Limb (tissue), 2 donors: ENCODE data around the gene ADCY3.
A peak's percentile ranks its signal among the peaks of the same experiment; 100 is the strongest.

Source experiments
- DNase-seq, 2 donors: peaks; one replicate each; pipeline ENCODE4 v3.0.0-alpha.2; 2016; ENCODE audit errors: extremely low spot score in 2 of 2

The ADCY3 gene

DNA sequence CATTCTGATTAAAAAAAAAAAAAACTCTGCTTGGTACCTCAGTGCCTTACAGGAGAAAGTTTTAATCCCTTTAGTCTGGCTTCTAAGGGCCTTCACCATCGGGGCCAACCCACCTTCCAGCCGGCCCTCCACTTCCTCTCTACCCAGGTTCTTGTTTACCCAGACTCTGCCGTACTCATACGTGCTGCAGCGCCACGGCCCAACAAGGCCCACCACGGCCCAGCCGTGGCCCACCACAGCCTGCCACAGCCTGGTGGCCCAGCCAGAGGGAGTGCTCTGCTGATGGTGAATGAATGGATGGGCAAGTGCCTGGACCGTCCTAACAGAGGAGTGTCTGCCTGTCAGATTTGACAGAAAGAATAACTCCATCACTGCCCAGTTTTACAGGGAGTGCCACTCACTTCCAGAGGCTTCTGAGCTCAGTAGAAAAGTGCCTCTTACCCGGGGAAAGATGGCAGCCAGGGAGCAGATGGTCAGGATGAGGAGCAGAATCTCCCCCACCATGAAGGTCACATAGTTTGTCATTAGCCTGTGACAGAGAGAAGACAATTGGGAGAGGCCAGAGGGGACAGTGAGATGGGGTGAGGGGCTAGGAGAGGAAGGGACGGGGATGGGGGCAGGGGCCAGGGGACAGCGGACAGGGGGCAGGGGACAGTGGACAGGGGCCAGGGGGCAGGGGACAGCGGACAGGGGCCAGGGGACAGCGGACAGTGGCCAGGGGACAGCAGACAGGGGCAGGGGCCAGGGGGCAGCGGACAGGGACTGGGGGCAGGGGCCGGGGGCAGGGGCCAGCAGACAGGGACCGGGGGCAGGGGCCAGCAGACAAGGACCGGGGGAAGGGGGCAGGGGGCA lies 88.6 kb downstream of the ADCY3 start:
- no peak for DNase-seq

DNA sequence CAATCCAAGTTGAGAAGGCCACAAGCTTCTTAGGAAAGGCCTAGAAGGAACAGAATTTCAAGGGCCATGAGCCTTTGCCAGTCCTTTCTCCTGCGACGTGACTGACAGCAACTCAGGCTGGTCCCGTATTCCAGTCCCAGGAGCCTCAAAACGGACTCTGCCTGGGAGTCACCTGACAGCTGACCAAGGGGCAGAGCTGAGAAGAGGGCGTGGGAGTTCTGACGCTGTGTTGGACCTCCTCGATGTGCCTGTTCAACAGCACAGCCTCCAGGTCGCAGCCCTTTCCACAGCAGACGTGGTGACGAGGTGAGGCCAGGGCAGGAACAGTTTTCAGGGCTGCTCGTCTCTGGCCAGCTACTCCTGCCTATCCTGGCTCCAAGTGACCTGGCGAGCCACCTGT lies 89.3 kb downstream of the ADCY3 start:
- DNase-seq, result no peak

DNA sequence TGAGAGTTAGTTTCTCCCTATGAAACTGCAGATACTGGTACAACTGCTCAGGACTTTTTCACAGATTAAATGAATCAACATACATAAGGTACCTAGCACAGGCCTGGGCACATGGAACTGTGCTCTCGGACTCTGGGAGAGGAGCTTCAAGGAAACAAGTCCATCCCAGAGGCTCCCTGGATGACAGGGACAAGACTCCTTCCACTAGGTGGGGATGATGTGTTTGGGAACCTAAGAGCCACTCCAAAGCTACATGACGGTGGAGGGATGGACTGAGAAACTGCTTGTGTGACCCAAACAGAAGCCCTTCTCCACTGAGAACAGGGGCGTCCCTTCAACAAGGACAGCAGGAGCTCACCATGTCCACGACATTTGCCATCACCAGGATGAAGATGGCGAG lies 89.7 kb downstream of the ADCY3 start:
- no peak for DNase-seq

DNA sequence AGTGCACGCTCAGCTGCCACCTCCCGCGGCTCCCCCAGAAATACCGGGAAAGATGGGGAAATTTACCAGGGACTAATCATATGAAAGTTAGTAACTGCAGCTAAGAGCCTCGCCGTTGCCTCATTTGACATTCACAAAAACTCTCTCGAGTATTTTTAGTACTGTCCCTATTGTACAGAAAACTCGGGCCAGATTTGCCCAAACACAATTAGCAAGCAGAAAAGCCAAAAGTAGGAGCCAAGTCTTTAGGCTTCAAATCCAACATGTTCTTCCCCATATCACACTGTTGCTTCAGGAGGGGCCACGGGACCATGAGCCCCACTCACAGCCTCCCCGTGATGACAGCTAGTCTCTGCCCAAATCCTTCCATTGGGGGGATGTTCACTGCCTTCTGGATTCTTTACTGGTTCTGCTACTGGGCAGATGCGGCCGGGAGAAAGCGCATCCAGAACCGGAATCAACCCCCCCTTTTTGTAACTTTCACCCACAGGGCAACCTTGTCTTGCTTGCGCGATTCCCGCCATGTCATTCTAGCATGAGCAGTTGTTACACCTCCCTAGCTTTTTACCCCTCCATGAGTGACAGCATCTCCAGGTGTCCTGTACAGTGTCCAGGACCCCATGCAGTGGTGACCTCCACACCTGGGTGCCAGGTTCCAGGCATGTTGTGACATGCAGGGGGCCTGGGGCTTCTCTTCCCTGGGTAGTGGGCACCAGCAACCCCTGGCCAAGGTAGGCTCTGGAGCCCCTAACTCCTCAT lies 91.6 kb downstream of the ADCY3 start:
- peak in 1 of 2 donors; percentile 21 for DNase-seq

DNA sequence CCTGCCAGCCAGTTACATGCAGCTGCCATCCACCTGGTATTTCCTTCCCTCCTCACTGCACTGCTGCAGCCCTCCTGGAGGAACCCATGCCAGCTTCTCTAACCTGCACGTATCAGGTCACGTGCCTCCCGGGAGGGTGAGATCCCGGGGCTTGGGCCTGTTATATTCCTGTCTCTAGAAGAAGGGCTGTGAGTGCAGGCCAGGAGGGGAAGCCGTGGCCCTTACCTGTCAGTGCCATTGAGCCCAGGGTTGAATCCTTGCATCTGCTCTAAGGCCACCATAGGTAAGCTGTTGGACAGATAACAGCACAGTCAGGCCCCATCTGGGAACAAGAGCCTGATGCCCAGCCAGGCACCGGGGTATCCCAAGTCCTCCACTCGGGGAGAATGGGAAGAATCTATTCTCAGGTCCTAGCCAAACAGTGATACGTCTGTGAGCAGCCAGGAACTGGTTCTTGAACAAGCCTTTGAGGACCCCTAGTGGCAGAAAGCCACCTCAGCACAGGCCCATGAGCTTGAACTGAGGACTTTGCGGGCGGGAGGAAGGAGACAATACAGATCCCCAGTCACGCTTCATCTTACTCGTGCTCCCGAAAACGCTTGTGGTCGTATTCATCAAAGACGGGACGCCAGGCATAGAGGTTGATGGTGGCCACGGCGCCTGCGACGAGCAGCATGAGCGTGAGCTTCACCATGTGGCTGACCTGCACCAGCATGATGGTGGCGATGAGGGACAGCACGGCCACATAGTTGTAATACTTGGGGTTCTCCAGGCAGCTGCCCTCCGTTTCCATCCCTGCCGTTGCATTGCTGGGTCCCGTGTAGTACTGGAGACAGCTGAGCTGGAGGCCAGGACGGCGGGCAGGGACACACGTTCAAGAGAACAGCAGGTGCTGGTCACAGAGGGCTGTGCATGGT lies 92.5 kb downstream of the ADCY3 start:
- DNase-seq, result peak; percentile 87

DNA sequence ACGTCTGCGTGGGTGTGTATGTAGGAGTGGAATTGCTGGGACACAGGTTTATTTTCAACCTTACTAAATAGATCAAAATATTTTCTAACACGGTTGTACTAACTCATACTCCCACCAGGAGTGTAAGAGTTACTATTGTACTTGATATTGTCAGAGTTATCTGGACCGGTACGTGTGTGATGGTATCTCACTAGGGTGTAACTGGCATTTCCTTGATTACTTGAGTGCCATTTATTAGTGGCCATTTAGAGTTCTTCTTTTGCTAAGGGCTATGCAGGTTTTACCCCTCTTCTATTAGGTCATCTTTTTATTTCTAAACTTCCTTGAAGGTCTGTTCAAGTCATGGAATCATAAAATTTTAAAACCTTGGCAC lies 93.3 kb downstream of the ADCY3 start:
- no peak for DNase-seq

DNA sequence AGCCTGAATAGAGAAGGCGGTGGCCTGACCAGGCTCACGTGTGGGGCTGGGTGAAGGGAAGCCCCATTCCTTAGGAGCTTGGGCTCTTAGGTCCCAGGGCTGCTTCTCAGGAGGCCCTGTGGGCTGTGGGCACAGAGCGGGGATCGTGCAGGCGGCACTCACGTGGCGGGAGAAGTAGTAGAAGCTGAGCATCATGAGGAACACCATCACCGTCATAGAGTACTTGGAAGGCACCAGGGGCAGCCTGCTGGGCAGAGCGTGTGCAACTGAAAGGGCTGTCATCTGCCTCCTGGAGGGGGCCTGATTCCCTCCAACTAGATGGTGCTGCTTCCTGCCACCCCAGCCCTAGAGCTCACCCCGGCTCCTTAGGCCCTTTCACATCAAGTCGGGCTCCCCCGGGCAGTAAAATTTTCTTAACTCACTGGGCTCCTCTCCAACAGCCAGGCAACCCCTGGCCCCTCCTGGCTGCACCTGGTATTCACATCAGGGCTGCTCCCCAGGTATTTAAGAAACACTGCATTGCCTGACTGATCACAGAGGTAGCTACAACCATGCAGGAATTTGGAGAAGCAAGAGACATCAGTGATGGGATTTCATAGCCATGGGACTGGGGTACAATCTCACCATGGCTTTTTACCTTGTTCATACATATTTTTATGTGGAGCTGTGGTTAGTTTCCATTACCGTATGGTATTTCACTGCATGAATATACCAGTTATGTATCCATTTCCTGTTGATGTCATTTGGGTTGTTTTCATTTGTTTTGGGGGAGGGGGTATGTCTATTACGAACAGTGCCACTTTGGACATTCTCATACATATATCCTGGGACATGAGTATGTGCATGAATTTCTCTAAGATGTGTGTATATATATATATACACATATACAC lies 93.9 kb downstream of the ADCY3 start:
- peak in 1 of 2 donors; percentile 32 for DNase-seq

DNA sequence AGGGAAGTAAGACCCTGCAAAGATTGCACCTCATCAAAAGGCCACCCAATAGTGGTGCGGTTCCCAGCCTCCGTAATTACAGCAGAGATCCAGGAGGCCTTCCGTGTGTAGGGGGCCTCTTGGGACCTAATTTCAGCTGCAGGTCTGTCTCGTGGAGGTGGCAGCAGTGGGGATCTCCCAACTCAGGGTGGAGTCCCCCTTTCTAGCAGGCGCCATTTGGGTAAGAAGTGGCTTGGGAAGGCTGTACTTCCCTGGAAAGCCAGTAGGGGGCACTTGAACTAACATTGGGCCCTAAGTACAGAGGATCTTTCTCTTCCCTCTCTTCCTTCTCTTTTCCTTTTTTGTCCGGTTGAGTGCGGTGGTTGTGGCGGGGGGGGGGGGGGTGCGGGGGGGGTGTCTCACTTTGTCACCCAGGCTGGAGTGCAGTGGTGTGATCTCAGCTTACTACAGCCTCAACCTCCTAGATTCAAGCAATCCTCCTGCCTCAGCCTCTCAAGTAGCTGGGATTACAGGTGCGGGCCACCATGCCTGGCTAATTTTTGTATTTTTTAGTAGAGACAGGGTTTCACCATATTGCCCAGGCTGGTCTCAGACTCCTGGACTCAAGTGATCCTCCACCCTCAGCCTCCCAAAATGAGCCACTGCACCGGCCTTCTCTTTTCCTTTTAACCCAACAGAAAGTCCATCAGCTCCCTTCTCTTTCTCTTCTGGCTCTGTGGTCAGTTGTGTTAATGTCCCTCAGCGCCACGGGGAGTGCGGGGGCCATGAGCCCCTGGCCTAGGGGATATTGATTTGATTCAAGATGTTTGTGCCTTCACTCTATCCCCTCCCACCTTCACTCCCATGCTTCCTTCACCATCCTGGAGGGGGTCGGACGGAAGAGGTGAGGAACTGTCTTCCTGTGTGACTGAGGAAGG lies 94.8 kb downstream of the ADCY3 start:
- DNase-seq, result peak in 1 of 2 donors; percentile 15

DNA sequence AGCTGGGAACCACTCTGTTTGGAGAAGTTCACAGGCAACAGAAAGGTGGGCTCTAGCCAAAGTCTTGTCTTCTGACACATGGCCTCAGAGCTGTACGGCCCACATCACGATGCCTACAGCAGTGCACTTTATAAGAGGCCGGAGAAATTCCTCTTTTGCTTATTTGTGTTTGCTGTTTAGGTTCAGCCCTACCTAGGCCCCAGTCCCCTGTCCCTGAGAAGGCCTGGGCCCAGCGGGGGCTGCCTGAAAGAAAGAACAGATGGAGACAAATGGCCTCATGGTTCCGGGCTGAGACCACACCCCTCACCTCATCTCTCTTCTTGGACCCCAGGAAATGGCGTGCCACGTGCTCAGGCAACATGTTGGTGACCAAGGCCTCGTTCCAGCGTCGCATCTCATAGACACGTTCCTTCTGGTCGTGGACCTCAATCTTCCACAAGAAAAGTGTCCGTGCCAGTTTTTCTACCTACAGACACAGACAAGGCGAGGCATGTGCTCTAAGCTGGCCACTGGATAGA lies 95.9 kb downstream of the ADCY3 start:
- DNase-seq, result peak in 1 of 2 donors; percentile 21

DNA sequence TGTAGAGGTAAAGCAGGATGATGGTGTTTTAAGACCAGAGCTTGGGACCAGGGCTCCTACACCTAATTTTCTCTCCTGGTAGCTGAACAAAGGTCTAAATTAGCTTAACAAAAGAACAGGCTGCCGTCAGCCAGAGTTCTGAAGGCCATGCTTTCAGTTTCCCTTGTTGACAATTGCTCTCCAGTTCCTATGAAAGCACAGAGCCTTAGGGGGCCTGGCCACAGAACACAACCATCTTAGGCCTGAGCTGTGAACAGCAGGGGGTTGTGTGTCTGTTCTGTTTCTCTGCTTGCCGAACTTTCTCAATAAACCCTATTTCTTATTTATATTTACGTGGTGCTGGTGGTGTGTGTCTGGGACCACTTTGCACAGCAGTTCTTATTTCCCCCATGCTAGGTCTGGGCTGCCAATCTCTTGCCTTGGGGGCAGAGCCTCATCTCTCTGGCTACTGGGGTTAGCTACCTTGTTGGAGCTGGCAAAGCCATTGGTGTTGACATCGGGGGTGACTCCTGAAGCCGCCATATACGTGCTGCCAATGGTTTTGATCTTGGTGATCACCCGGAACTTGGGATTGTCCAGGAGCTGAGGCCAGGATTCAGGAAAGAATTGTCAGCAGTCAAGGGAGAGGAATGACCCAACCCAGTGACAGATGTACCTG lies 97.9 kb downstream of the ADCY3 start:
- peak in 1 of 2 donors; percentile 14 for DNase-seq

DNA sequence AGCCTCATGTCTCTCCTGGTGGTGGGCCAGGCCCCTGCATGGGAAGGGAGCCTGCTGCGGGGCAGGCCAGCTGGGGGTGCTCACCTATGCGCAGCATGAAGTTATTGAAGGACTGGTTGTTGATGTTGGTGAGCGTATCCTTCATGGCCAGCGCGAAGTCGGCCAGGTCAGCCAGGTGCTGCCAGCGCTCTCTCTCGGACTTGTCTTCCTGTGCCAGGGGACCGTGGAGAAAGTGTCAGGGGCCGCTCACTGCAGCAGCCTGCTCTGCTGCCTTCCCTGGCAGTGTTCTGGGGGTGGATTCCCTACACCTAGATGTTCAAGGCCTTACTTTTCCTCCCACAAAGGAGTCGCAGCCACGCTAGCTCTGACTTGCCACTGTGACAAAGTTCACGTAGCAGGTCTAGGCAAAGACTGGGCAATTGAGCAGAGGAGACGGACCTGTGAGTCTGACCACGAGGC lies 98.6 kb downstream of the ADCY3 start:
- peak in 1 of 2 donors; percentile 26 for DNase-seq

DNA sequence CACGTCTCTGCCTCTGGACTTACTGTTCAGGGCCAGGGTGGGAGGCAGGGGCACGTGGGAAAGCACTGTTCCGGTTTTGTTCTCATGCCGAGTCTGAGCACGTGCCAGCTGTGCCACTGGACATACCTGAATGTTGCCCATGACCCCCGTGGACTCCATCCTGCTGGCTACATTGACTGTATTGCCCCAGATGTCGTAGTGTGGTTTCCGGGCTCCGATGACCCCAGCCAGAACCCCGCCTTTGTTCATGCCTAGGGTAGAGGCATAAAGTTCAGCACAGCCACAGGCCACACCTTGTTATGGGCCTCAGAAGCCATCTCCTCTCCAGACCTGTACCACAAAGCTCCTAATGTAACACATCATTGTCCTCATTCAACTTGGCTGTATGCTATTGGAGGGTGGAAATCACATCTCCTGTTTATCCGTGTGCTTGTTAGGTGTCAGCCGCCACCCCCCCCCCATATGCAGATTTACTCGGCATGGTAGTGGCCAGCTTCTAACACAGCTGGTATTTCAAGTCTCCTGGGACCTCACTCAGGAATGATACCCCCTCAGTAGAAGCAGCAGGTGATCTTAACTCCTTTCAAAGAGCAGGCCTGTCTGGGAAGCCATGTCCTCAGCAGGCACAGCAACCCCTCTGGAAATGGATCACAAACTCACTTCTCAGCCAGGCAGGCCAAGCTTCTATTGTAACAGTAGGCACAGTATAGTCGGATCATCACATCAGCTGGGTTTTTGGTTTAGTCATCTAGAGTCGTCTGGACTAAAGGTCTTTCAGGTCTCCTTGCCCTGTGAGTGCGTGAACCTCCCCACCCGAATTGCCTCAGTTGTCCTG lies 99.2 kb downstream of the ADCY3 start:
- peak in 1 of 2 donors; percentile 30 for DNase-seq

DNA sequence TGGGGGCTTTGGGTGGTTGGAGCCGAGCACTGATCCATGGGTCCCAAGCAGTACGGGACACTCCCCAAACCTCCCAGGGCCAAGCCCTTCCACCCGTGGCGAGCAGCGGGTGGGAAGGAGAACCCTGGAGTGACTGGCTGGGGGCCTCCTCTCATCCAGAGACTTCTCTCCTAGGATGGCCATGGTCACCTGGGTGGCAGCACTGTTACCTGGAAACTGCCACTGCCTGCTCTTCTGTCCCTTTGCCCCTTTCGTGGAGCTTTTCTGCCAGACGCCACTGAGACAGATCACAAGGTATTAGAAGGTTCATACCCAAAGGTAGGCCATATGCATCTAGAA lies 99.9 kb downstream of the ADCY3 start:
- peak in 1 of 2 donors; percentile 17 for DNase-seq

DNA sequence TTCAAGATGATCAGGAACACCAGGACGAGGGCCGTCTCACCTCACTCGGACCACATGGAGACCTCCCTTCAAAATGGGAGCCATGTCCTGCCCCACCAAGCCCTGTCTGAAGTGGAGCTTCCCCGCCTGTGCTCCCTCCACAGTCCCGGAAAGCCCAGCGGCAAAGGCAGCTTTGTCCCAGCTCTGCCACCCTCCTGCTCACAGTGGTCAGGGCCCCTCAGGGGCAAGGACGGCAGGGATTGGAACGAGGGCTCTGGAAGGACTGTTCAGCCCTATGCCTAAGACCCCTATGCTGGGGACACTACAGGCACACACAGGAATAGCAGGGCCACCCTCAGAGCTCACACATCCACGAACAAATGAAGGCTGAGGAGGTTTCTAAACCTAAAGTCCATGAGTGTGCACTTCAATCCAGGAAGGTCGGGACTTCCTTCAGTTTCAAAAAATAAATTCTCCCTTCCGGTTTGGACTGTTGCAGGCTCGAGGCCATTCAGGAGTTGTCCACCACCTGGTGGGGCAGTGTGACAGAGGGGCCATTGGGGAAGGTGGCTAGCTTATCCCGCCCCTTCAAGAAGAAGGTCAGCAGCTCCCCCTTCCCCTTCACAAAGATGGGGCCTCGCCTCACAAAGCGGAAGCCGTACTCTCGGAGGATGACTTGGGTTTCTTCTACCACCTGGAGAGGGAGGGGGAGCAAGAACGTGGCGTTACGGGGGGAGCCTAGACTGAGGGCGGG lies 100.4 kb downstream of the ADCY3 start:
- peak in 1 of 2 donors; percentile 23 for DNase-seq

DNA sequence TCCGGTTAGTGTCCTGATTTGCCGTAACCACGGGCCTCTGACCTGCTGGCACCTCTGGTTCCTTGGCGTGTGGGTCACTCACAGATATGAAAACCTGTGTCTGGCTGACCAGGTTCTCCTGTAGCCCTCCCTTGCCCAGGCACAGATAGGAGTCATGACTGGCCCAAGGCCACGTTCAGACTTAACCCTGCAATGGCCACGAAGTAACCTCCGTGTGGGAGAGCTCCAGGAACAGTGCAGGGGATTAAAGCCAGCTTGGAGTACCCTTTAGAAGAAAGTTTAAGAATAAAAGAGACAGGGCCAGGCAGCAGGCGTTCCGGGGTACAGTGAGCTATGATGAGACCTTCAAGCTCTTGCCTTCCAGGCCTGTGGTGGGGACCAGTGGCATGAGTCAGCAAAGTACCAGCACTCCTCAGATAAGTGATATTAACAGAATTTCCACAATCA lies 101.3 kb downstream of the ADCY3 start:
- DNase-seq, result no peak

DNA sequence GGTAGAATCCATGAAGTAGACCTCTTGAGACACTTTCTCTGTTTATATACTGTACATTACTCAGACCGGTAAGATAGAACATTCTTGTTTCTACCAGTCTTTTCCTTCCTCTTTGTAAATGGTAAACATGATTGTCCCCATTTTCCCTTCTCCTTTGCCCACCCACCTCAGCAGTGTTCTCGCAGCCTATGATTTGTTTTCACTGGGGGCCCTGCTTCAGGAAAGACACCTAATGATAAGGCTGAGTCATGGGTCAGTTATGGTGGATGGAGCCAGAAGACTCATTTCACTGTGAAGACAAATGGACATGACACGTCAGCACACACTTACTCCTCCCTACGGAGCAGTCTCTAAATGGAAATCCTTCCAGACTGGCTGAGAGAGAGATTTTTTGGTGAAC lies 103.2 kb downstream of the ADCY3 start:
- DNase-seq, result no peak

DNA sequence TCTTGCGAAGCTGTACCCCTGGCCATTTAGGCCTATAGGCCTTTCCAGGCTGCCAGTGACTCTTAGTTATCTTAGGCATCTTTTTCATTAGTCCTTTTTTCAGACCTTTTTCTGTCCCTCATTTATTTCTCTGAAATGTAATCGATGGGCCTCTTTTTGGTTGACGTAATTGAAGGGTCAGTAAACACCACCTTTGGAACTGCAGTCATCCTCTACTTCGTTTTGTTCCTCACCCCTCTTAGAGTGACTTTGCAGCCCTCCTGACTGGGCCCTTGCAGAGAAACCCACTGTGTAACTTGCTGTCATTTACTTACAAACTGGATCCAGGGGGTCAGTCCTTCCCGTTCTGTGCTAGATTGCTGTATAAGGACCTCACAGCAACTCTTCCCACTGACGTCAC lies 103.6 kb downstream of the ADCY3 start:
- DNase-seq, result no peak
